H1 (cell line): ENCODE measurements around the gene RNF144A.

ENCODE experiments used
- CEBPB ChIP-seq: IDR thresholded peaks from 2 replicates; pipeline ENCODE4 v1.6.1; 2012; ENCODE audit warnings: low read depth, low read length
- CHD2 ChIP-seq: IDR thresholded peaks from 2 replicates; pipeline ENCODE4 v1.6.1; 2012; ENCODE audit warnings: low read length, improper control_type of control experiment
- EZH2 ChIP-seq: fragments of 200-600 bp; sonication (generic); IDR thresholded peaks from 2 replicates; pipeline ENCODE4 v1.7.1; 2012; ENCODE audit warnings: low read depth, mild to moderate bottlenecking, moderate library complexity, low read length, inconsistent platforms; ENCODE audit not compliant: severe bottlenecking
- JUND ChIP-seq: IDR thresholded peaks from 2 replicates; pipeline ENCODE4 v1.6.1; 2011; ENCODE audit warnings: mild to moderate bottlenecking, improper control_type of control experiment, low read length
- RAD21 ChIP-seq, 2 experiments: IDR thresholded peaks in 1 of 2; conservative IDR thresholded peaks in 1 of 2; 2 replicates each; pipeline ENCODE4 v1.6.1; 2011; ENCODE audit warnings: low read depth in 2 of 2, low read length in 2 of 2, improper control_type of control experiment in 1 of 2, inconsistent platforms in 1 of 2, mild to moderate bottlenecking in 1 of 2, moderate library complexity in 1 of 2
- RFX5 ChIP-seq: IDR thresholded peaks from 2 replicates; pipeline ENCODE4 v1.6.1; 2011; ENCODE audit warnings: low read depth, low read length, improper control_type of control experiment, borderline replicate concordance
- TF ChIP-seq, protein P1 (sequence below), 3 experiments: IDR thresholded peaks; 1 replicate in 2 of 3; 2 replicates in 1 of 3; pipeline versions ENCODE4 v1.5.1 to v1.6.1; 2011; ENCODE audit warnings: low read length in 3 of 3, mild to moderate bottlenecking in 3 of 3, inconsistent platforms in 2 of 3, low read depth in 1 of 3, moderate library complexity in 1 of 3; ENCODE audit not compliant: insufficient read depth in 1 of 3; ENCODE audit errors: control extremely low read depth in 1 of 3
- TF ChIP-seq, protein P2 (sequence below): IDR thresholded peaks from 2 replicates; pipeline ENCODE4 v1.6.1; 2012; ENCODE audit warnings: low read length, inconsistent platforms

DNA sequence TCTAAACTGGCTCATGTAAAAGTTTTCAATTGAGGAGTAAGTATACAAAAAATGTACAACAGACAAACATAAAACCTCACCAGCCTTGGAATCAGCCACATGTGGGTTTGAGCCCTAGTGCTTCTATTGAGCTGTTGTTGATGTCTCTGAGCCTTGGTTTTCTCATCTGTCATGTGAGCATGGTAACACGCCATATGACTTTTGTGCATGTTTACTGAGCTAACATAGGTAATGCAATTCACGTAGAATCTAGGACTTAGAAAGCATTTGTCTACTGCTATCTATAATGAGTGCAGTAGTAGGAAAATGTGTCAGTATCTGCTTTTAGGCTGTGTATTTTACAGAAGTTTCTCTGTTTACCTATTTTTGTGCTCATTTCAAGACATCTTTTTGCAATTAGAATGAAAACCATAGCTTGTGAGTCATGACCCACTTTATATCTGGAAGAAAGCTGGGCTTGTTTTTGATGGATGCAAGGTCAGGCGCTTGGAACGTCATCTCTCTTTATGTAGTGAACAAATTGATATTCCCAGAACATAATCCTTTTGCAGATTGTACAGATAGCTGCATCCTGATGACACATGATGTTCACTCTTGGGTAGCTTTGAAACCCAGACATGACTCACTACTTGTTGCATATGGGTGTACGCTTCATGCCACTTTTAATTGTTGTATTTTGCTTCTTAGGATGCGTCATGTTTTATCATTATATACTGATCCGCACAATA, 94.3 kb downstream of the RNF144A start:
- TF ChIP-seq, protein P1, sequence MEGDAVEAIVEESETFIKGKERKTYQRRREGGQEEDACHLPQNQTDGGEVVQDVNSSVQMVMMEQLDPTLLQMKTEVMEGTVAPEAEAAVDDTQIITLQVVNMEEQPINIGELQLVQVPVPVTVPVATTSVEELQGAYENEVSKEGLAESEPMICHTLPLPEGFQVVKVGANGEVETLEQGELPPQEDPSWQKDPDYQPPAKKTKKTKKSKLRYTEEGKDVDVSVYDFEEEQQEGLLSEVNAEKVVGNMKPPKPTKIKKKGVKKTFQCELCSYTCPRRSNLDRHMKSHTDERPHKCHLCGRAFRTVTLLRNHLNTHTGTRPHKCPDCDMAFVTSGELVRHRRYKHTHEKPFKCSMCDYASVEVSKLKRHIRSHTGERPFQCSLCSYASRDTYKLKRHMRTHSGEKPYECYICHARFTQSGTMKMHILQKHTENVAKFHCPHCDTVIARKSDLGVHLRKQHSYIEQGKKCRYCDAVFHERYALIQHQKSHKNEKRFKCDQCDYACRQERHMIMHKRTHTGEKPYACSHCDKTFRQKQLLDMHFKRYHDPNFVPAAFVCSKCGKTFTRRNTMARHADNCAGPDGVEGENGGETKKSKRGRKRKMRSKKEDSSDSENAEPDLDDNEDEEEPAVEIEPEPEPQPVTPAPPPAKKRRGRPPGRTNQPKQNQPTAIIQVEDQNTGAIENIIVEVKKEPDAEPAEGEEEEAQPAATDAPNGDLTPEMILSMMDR (IDR thresholded peaks at IDR 0.05; ENCODE audit: control extremely low read depth in 1 of 3, insufficient read depth in 1 of 3, low read depth in 1 of 3, low read length in 3 of 3): no peak
- TF ChIP-seq RAD21 (IDR thresholded peaks at IDR 0.05 in 1 of 2, conservative IDR thresholded peaks at IDR 0.05 in 1 of 2; ENCODE audit: low read depth in 2 of 2, low read length in 2 of 2): no peak
- TF ChIP-seq CHD2: no peak
- no peak for TF ChIP-seq JUND
- TF ChIP-seq EZH2: no peak
- TF ChIP-seq CEBPB: no peak
- TF ChIP-seq, protein P2, sequence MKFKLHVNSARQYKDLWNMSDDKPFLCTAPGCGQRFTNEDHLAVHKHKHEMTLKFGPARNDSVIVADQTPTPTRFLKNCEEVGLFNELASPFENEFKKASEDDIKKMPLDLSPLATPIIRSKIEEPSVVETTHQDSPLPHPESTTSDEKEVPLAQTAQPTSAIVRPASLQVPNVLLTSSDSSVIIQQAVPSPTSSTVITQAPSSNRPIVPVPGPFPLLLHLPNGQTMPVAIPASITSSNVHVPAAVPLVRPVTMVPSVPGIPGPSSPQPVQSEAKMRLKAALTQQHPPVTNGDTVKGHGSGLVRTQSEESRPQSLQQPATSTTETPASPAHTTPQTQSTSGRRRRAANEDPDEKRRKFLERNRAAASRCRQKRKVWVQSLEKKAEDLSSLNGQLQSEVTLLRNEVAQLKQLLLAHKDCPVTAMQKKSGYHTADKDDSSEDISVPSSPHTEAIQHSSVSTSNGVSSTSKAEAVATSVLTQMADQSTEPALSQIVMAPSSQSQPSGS: no peak
- no peak for TF ChIP-seq RFX5
